PC-3 (cell line): ENCODE results near the gene FLT3. TPM values are rescaled to one million over a fixed set of nuclear protein-coding genes. Genes with fewer than 3 reads are reported as not detected.

Experiments
- ATAC-seq: fragments of 200-7000 bp; cut with Tn5 transposase; 2 replicates; pipeline ENCODE4 v1.9.1; 2020; ENCODE audit warnings: mild to moderate bottlenecking, moderate library complexity
- BruUV-seq: library from RNA; stranded (reverse); fragments of 400-500 nt; replicated peaks from 2 replicates; lab custom pipeline; 2021; lab: Mats Ljungman, UMichigan
- CTCF ChIA-PET: fragments of 300-600 bp; sonication (Branson Sonifier 250); formaldehyde crosslinking; loops from one replicate; lab custom pipeline; 2022; ENCODE audit warnings: antibody characterized with exemption; lab: Charles Lee
- POLR2A ChIA-PET: fragments of 300-600 bp; sonication (Branson Sonifier 250); formaldehyde crosslinking; loops from one replicate; lab custom pipeline; 2022; ENCODE audit warnings: antibody characterized with exemption; ENCODE audit not compliant: unreplicated experiment; lab: Charles Lee
- DNase-seq: peaks from one replicate; pipeline ENCODE4 v3.0.0-alpha.2; 2015
- H2AFZ ChIP-seq: fragments of 300-600 bp; sonication (generic); 2 replicates; pipeline ENCODE4 v1.6.0; 2016; ENCODE audit warnings: antibody characterized with exemption, low read length
- H3F3A ChIP-seq: fragments of 300-600 bp; sonication (generic); one replicate; pipeline ENCODE4 v1.6.0; 2017; ENCODE audit warnings: antibody characterized with exemption, low read length, control low read depth, mild to moderate bottlenecking; ENCODE audit not compliant: unreplicated experiment
- H3K27ac ChIP-seq: fragments of 300-600 bp; sonication (generic); 2 replicates; pipeline ENCODE4 v1.5.1; 2016; ENCODE audit warnings: mild to moderate bottlenecking, low read length
- H3K27me3 ChIP-seq: fragments of 300-600 bp; sonication (generic); 2 replicates; pipeline ENCODE4 v1.6.1; 2016; ENCODE audit warnings: low read length, mixed read lengths
- H3K36me3 ChIP-seq: fragments of 300-600 bp; sonication (generic); 2 replicates; pipeline ENCODE4 v1.6.1; 2016; ENCODE audit warnings: low read depth, mixed run types, low read length, mixed read lengths
- H3K4me1 ChIP-seq: fragments of 300-600 bp; sonication (generic); 2 replicates; pipeline ENCODE4 v1.5.1; 2016; ENCODE audit warnings: low read length; ENCODE audit not compliant: insufficient read depth
- H3K4me2 ChIP-seq: fragments of 300-600 bp; sonication (generic); 2 replicates; pipeline ENCODE4 v1.6.0; 2016; ENCODE audit warnings: low read length
- H3K4me3 ChIP-seq: fragments of 300-600 bp; sonication (generic); 2 replicates; pipeline ENCODE4 v1.5.1; 2016; ENCODE audit warnings: mild to moderate bottlenecking, low read length, mixed read lengths
- H3K79me2 ChIP-seq: fragments of 300-600 bp; sonication (generic); 2 replicates; pipeline ENCODE4 v1.6.1; 2017; ENCODE audit warnings: low read length, mixed read lengths
- H3K9ac ChIP-seq: fragments of 300-600 bp; sonication (generic); 2 replicates; pipeline ENCODE4 v1.6.0; 2016; ENCODE audit warnings: mild to moderate bottlenecking, low read length
- H3K9me2 ChIP-seq: fragments of 300-600 bp; sonication (generic); replicated peaks from 2 replicates; pipeline ENCODE4 v1.6.1; 2016; ENCODE audit warnings: mixed run types, low read length, mixed read lengths
- H3K9me3 ChIP-seq: fragments of 300-600 bp; sonication (generic); 2 replicates; pipeline ENCODE4 v1.6.1; 2016; ENCODE audit warnings: low read length, mixed read lengths
- H4K20me1 ChIP-seq: fragments of 300-600 bp; sonication (generic); 2 replicates; pipeline ENCODE4 v1.6.1; 2016; ENCODE audit warnings: low read length, mixed read lengths
- CTCF ChIP-seq: fragments of 300-600 bp; sonication (generic); conservative IDR thresholded peaks from 2 replicates; pipeline ENCODE4 v1.5.1; 2017; ENCODE audit warnings: antibody characterized with exemption, low read depth, mild to moderate bottlenecking, low read length
- EZH2 ChIP-seq: fragments of 300-600 bp; sonication (generic); IDR thresholded peaks from one replicate; pipeline ENCODE4 v1.6.1; 2017; ENCODE audit warnings: antibody characterized with exemption, mild to moderate bottlenecking, low read length; ENCODE audit not compliant: unreplicated experiment
- EZH2phosphoT487 ChIP-seq: fragments of 300-600 bp; sonication (generic); IDR thresholded peaks from 2 replicates; pipeline ENCODE4 v1.6.1; 2018; ENCODE audit warnings: mild to moderate bottlenecking, antibody characterized with exemption, low read length, borderline replicate concordance
- intact Hi-C: fragments of 100-400 bp; cut with micrococcal nuclease; formaldehyde crosslinking; loops from 2 replicates; pipeline ENCODE4 v1.9.0; 2023
- total RNA-seq: library from RNA; depleted of rRNA; stranded (reverse); fragments of >200 nt; gene quantifications from 2 replicates; pipeline ENCODE4 v1.2.3, GENCODE V29; 2014

Gene FLT3
- total RNA-seq, 1 experiment from 2014 or later, result not detected

- Histone ChIP-seq H2AFZ (no peak overlapping the region), H4K20me1 (no peaks in the 10 kb centered on the region), H3K79me2 (no peaks in the 10 kb centered on the region), H3K9ac (no peak overlapping the region), H3K4me3 (no peak overlapping the region), H3F3A (no peaks in the 10 kb centered on the region), H3K36me3 (no peaks in the 10 kb centered on the region), H3K27me3 (peaks cover 30% of the 10 kb centered on the region), H3K4me1 (no peaks in the 10 kb centered on the region), H3K9me3 (no peaks in the 10 kb centered on the region), H3K9me2 (no peaks in the 10 kb centered on the region), H3K27ac (no peak overlapping the region), H3K4me2 (no peak overlapping the region)
- ATAC-seq, result no peak
- ChIA-PET CTCF (no interaction called here), POLR2A (no interaction called here)
- intact Hi-C loops, result loop anchor here (5.0 kb wide), 1 partner anchor 449 kb away; no protein-coding TSS in a partner anchor
- TF ChIP-seq CTCF, result no peak
- TF ChIP-seq EZH2phosphoT487, result no peak
- no peak for TF ChIP-seq EZH2
- BruUV-seq, result no TSS peak
- no peak for DNase-seq
Measured at GRCh38 chr13:27981006-27981708, 119.2 kb downstream of the FLT3 start.

GRCh38 chr13:27980280-27980998 is 119.9 kb downstream of the FLT3 start:
- H2AFZ ChIP-seq, result no peak overlapping the region
- no peak overlapping the region for H3K27ac ChIP-seq
- no peaks in the 10 kb centered on the region for H3K79me2 ChIP-seq
- intact Hi-C loops, result loop anchor here (5.0 kb wide), 1 partner anchor 448 kb away; no protein-coding TSS in a partner anchor
- H3F3A ChIP-seq, result no peaks in the 10 kb centered on the region
- DNase-seq (no peak), ATAC-seq (no peak)
- H4K20me1 ChIP-seq, result no peaks in the 10 kb centered on the region
- BruUV-seq, result no TSS peak
- no peaks in the 10 kb centered on the region for H3K4me1 ChIP-seq
- H3K9me2 ChIP-seq, result no peaks in the 10 kb centered on the region
- no peak overlapping the region for H3K9ac ChIP-seq
- CTCF ChIA-PET, result no interaction called here
- H3K36me3 ChIP-seq, result no peaks in the 10 kb centered on the region
- POLR2A ChIA-PET, result no interaction called here
- H3K4me3 ChIP-seq, result no peak overlapping the region
- no peaks in the 10 kb centered on the region for H3K9me3 ChIP-seq
- H3K27me3 ChIP-seq, result peaks cover 30% of the 10 kb centered on the region
- no peak for TF ChIP-seq CTCF
- TF ChIP-seq EZH2, result no peak
- no peak for TF ChIP-seq EZH2phosphoT487
- H3K4me2 ChIP-seq, result no peak overlapping the region
